NCI-H526 treated with DMSO at 0.1 percent for 48 hours (cell line): ENCODE results near the gene TVP23C.
"Not testable (repeated sequence)": the region's sequence is repeated elsewhere in the genome, so short reads cannot be mapped to it uniquely, and the experiment has no call there.

Experiments used
- DNase-seq: peaks from one replicate; lab custom pipeline; 2025; lab: John Stamatoyannopoulos, UW

TVP23C gene

DNA sequence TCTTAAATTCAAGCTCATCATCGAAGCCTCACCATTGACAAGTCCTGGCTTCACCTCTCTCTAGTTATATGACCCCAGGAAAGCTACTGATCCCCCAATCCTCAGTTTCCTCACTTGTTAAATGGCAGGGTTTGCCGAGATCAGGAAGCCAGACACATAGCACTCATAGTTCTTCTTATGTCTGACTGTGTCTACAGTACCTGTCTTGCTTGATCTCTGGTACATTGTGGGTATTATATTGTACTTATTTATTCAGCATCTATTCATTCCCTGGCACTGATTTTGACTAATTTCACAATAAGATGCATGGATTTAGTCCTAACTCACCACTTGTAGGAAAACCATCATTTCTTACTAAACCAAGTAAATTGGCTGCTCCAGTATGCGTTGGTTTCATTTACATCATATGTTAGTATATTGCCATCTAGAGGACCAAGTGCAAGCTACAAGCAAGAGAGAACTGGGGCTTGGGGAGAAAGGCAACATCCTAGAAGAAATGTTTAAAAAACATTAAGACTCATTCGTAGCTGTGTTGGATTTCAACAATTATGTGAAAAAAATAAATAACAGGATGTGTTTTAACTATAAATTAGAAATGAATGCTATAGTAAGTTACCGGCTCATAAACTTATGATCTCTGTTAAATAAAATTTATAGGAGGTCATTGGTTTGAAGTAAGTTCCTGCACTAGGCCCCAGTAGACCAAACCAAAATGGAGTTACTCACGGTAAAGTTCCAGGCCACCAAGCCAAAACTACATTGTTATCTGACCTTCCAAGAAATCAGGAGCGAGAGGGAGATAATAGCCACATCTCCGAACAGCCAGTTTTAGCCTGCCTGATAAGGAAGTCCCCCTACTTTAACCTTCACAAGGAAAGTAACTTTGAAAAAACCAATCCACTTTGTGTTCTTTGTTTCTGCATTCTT is 36.7 kb downstream of the TVP23C start:
- DNase-seq = not testable (repeated sequence)

DNA sequence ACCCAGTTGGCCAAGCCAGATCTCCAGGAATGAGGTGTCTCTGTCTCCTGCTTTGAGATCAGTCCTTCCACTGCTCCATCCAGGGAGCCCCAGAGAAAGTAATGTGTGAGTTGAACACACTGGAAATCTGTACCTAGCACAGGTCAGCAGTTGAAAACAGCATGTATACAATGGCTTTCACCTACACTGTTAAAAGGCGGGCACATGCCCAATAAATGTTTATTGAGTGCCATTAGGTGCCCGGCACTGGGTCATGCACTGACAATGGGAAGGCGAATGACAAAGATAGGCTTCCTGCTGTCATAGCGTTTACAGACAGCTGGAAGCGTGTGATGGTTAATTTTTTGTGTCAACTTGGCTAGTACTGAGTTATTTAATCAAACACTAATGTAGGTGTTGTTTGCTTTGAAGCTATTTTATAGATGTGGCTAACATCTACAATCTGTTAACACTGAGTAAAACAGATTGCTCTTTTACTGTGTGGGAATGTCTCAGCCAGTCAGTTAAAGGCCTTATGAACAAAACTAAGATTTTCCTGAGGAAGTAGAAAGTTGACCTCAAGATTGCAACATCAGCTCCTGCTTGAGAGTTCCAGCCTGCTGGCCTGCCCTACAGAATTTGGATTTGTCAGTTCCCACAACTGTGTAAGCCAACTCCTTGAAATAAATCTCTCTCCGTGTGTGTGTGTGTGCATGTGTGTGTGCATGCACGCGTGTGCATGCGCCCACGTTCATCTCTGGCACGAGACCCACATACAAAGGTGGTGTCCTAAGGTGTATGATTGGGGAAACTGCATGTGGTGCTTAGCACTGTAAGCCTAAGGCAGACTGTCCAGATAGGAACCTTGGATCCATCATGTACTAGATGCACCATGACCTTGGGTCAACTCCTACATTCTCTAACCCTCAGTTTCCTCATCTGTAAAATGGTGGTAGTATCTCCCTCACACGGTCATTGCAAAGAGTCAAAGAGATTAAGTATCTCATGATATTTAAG is 38.0 kb downstream of the TVP23C start:
- DNase-seq = not testable (repeated sequence)

DNA sequence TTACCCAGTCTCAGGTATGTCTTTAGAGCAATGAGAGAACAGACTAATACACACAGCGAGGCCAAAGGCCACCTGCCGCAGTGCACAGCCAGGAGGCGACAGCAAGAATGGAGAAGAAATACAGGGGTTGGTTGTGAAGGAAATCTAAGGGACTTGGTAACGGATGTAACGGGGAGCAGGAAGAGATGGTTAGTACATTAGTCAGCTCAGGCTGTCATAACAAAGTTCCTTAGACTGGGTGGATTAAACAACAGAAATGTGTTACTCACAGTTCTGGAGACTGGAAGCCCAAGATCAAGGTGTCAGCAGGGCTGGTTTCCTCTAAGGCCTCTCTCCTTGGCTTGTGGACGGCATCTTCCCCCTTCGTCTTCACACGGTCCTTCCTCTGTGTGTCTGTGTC is 47.1 kb downstream of the TVP23C start:
- no peak for DNase-seq

DNA sequence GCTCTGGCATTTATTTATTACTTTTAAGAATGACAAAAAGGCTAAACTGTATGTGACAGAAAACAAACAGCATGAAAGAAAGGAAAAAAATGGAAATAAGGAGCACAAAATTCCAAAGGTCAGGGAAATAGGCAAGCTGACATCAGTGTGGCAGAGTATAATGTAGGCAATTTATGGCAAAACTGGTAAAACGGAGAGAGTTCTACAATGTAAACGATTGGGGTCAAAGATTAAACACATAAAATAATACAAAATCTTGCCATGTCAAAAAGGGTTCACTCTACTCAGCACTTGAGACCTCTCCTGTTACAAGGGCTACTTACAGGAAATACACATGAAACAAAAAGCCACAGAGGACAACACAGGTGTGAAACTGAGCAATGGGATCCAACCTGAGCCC is 48.8 kb downstream of the TVP23C start:
- no peak for DNase-seq

DNA sequence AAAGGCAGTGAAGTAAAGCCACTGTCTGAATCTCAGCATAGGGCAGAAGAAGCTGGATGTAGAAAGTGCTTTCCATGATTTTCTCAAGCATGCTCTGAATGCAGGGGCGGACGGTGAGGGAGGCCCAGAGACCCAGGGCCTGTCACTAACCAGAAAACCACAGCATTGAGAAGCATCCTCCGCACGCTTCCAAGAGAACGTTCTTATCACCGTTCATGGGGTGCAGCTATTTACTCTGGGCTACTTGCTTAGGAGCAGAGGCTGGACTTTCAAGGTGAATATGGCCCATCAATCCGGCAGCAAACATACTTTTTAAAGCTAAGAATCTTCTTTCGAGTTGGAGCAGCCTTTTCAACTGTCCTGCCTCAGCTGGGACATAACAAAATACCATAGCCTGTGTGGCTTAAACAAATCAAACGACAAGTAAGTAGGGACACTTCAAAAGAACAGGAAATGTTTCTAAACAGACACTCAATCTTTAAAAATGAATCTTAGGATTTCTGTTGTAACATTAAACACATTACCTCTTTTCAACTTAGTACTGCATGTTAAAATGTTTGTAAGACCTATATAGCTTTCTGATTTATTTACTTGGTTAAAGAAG is 49.3 kb downstream of the TVP23C start:
- no peak for DNase-seq

DNA sequence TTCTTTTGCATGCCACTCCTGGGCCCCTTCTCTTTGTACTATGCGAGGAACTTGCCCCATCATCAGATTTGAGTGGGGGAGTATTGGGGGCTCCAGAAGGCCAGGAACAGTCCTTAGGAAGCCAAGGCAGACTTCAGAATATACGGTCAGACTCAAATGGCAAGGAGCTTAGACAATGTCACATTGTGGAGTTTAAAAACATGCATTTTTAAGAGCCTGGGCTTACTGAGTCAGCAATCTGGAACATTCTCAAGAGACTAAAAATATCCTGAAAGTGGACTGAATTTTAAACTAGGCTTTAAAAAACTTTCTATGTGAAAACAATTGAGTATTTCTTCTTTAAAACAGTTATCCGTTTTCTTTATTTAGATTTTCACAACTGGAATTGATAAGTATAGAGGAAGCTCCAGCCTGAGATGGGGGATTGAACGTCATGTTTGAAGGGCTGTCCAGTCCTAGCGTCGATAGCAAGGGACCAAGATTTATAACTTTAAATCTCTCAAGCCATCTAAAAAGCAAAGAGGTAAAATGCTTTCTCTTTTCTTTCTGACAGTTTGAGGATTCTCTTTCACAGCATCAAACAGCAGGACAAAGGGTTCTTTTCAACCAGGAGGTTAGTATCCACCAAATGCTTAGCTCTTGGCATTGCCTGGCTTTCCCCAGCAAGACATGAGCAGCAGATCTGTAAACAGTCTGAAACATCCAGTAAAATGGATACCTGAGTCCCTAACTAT is 50.1 kb downstream of the TVP23C start:
- DNase-seq = no peak

DNA sequence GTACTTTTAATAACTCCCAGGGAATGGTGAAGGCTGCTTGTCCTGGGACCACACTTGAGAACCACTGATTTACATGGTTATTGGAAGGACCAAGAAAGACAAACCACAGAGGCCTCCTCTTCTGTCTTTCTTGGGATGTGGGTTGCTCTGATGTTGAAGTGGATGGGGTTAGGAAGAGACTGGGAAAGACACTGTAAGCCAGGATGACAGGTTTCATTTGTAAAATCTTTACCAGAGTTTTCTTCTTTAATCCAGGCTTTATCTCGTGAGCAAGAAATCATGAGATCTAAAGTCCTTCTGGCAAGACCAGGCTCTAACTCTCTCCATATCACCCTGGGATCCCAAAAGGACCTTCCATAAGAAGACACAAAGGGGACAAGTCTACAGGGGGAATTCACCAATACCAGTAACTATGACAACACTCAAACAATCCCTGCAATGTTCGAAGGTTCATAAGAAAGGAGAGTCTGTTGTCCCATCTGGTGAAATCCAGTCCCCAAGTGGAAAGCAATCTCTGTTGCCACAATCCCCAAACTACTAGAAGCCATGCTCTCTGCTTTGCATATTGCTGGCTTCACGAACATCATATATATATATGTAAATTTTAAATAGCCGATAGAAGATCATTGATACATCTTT is 51.1 kb downstream of the TVP23C start:
- no peak for DNase-seq

DNA sequence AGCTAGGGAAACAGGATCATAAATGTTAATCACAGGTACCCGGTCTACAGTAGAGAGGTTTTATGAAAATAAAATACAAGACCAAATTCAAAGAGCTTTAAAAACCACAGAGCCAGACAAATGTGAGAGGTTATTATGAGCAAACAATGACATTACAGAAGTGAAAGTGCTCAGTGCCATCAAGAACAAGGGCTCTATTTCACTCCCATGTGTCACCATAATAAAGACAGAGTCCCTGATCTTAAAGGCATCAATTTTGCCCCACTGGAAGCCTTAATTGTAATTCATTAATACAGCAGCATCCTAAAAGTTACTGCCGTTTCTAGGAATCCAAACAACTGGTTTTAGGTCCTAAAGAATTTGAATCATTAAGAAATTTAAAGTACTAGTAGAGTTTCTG is 52.1 kb downstream of the TVP23C start:
- DNase-seq = no peak

DNA sequence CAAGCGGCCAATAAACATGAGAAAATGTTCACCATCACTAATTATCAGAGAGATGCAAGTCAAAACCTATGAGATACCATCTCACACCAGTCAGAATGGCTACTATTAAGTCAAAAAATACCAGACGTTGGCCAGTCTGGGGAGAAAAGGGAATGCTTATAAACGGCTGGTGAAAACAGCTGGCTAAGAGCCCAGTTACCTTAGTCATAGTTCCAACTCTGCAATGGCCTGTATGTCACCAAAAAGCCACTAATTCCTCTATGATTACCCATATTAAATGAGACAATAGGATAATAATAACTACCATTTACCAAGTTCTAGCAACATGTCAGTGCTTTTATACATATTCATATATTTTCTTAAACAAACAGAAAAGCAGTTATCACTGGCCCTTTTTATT is 52.9 kb downstream of the TVP23C start:
- DNase-seq = no peak

DNA sequence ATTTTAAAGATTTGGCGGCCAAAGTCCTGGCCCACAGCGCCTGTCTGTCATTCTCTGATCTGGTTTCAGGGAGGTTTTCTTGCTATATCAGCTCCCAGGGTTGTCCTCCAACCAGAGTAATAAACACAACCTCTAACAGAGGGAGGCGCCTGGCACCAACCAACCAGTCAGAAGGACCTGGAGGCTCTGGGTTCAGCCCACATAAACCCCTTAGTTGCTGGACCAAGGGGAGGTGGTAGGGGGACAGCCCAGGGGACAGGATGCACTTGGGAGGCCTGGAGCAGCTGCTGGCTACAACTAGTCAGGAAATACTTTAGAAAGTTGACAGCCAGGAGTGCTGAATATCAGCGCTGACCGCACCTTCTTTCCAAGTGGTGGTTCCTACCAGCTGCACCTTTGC is 54.2 kb downstream of the TVP23C start:
- DNase-seq = no peak

DNA sequence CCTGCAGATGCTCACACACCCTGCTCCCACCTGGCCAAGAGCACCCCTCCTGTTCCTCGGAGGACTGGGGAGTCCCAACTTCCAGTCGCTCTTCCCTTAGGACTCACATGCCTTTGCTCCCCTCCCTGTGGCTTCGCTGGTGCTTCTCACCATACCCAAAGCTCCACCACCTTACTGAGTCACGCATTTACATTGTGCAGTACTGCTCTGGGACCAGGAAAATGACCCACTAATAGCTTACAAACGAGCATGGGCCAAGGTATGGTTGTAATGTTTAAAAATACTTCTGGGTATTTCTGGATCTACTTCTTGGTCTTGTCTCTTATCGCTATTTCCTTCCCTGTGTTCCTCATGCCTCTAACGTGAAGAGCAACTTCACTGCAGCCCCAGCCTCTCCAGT is 54.8 kb downstream of the TVP23C start:
- DNase-seq = no peak

DNA sequence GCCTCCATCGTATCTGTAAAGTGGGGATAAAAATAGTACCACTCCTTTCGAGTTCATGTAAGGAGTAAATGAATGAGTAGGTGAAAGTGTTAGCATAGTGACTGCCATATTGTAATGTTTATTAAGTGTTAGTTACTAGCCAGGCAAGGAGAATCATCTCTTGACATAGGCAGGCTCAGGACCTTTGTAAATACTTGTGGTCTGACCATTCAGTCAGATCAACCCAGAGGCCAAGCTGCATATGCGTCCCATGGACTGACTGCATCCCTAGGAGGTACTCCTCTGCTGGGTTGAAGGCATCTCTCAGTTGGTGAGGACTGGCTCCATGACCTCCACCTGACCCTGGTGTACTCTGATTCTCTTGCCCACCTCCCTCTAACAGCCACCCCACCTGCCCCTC is 55.4 kb downstream of the TVP23C start:
- DNase-seq = no peak

DNA sequence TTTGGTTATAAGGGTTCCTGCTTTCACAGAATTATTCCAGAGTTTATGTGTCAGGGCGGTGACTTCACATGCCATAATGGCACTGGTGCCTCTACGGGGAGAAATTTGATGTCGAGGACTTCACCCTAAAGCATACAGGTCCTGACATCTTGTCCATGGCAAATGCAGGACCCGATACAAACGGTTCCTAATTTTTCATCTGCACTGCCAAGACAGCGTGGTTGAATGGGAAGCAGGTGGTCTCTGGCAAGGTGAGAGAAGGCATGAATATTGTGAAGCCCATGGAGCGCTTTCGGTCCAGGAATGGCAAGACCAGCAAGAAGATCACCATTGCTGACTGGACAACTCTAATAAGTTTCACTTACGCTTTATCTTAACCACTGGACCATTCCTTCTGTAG is 56.3 kb downstream of the TVP23C start:
- DNase-seq = no peak

DNA sequence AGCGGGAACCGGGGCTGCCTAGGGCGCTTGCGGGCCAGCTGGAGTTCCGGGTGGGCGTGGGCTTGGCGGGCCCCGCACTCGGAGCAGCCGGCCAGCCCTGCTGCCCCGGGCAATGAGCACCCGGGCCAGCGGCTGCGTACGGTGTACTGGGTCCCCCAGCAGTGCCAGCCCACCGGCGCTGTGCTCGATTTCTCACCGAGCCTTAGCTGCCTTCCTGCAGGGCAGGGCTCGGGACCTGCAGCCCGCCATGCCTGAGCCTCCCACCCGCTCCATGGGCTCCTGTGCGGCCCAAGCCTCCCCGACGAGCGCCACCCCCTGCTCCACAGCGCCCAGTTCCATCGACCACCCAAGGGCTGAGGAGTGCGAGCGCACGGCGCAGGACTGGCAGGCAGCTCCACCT is 57.6 kb downstream of the TVP23C start:
- DNase-seq = not testable (repeated sequence)

DNA sequence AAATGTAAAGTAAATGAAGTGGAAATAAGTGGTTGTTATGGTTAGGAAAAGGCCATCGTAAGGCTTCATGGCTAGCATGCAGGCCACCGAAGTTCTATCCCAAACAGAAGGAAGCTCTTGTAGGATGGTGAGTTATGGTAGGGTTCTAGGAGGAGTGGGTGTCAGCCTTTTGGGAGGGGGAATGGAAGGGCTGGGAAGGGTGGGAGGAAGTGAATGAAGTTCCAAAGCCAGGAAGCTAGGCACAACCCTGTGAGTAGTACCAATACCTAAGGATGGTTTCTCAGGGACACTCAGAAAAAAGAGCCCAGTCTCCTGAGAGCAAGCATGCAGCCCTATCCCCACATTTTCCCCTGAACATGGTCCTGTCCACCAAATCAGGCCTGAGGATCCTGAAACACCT is 59.6 kb downstream of the TVP23C start:
- no peak for DNase-seq

DNA sequence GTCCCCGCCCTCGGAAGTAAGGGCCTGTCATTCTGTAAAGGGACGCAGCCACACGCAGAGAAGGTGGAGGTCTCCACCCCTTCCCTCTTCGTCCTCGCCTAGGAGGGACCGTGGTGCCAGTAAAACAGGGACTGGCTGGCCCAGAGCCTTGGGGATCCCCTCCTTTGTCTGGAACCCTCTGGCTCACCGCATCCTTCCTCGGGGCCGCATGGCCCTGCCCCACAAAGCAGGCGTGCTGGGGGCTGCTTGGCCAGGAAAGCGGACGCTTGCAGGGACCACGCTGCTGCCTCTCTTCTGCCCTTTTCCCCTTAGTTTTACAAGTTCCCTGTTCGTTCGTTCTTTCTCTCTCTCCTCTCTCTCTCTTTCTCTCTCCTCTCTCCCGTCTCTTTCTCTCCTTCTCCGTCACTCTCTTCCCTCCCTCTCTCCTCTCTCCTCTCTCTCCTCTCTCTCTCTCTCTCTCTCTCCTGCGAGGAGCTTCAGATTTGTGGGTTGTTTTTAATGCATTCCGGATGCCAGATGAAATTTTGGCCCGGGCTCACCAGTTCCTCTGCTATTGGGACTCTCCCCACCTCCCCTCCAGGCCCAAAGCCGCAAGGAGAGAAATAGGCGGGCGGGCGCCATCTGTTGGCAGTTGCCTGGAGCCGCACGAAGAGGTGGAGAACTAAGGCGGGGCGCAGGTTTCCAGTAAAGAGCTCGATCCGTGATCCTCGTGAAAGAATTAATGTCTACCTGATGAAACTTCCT is 60.7 kb downstream of the TVP23C start:
- no peak for DNase-seq

DNA sequence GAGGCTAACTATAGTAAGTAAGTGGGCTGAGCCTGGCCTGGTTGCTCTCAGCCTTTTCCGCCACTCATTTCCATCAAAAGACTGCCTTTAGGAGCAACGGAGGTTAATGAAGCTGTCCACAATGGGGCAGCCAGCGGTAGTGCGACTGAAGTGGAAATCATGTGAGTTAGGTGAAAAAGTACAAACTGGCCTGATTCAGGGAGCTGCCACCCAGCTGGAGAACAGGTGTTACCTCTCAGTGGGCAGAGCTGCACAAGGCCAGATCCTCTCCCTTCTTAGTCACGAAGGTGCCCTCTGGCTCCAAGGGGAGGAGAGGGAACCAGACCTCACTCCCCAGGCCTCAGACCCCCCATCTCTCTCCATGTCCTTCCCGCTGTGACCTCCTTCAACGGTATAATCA is 61.5 kb downstream of the TVP23C start:
- DNase-seq = no peak

DNA sequence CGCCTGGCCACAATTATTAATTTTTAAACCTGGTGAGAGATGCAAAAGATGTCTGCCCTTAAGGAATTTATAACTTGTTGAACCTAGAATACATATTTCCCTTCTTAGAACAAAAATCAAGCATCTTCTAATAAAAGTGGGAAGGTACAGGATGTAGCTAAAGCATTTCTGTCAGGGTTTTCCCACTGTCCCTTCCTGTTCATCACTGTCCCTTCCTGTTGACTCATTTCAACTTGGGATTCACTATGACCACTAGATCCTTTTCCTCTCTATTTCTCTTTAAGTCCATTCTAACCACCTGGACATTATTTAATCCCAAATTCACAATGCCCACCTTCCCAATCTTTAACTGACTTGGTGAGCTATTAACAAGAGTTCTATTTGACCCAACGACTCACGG is 62.0 kb downstream of the TVP23C start:
- no peak for DNase-seq

DNA sequence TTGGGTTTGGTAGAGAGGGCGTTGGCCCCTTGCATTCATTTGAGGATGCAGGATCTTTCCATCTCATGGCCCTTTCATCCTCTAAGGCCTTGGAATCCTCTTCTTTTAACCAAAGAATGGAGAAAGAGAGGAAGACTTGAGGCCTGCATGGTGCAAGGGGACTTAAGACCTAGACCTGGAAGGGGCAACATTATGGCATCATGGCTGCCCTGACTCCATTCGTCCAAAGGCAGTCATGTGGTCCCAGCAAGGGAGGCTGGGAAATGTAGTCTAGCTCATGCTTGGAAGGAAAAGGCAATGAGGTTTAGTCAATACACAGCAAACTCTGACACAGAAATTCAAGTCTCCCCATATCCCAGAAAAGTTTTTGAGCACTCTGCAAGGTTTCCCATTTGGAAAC is 65.2 kb downstream of the TVP23C start:
- no peak for DNase-seq
